Measurements from ENCODE around the gene HES5.

- TF ChIP-seq JUND (IDR thresholded peaks at IDR 0.05; ENCODE audit: low read depth, low read length), result no peak
- no peak for TF ChIP-seq TCF12 (IDR thresholded peaks at IDR 0.05; ENCODE audit: low read depth, low read length)
- no peak for TF ChIP-seq ESRRA (IDR thresholded peaks at IDR 0.05; ENCODE audit: low read length)
- no peak for TF ChIP-seq REST (IDR thresholded peaks at IDR 0.05; ENCODE audit: low read depth, low read length)
Measured at GRCh38 chr1:2560299-2561073, 30.4 kb upstream of the HES5 start.
